Measurements from ENCODE around the gene LARGE1.
A peak's percentile ranks its signal among the peaks of the same experiment; 100 is the strongest.

Gene LARGE1

DNA sequence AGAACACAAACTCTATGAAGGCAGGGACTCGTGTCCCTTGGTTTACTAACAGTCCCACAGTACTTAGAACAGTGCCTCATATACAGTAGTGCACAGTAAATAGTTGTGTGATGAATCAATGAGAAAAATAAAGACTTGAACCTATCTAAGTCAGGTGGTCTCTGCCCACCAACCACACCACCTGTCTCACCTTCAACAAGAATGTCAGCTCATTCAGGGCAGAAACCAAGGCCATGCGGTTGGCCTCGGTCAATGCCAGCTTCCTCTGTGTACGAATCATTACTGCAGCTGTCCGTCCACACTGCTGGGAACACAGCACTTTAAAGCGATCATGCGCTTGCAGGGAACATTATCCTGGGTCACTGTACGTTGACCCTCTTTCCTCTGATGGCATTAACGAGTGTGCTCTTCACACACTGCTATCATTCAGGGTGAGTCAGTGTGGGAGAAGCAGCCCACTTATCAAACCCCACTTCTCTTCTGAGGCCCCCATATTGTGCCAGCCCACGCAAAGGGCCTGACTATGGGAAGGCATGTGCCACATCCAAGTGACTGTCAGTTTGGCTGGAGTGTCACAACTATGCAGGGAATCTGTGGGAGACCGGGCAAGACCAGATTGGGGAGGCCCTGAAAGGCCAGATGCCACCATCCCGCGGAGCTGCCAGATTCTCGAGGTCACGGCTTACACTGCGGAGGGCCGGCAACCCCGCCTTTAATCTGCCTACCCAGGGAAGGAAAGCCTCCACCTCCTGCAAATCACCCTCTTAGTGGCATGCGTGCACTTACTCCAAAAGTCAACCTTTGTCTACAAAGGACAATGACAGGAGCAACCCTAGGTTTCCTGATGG lies 36.1 kb downstream of the LARGE1 start:
- no peaks in the 10 kb centered on the region for H3K27me3 ChIP-seq (ENCODE audit: control insufficient read depth in 1 of 2, insufficient read depth in 2 of 2, low read length in 2 of 2)
- H3K36me3 ChIP-seq (ENCODE audit: insufficient read depth, low read length), result no peaks in the 10 kb centered on the region
- no peaks in the 10 kb centered on the region for H3K9me3 ChIP-seq (ENCODE audit: low read length)
- no peak overlapping the region for H3K4me3 ChIP-seq (ENCODE audit: low read depth in 1 of 2, low read length in 2 of 2)
- H3K27ac ChIP-seq (ENCODE audit: low read depth, low read length), result no peak overlapping the region
- no peak overlapping the region for H3K9ac ChIP-seq (ENCODE audit: low read length)
- H3K4me1 ChIP-seq (ENCODE audit: insufficient read depth, low read length), result peaks cover 34% of the 10 kb centered on the region

DNA sequence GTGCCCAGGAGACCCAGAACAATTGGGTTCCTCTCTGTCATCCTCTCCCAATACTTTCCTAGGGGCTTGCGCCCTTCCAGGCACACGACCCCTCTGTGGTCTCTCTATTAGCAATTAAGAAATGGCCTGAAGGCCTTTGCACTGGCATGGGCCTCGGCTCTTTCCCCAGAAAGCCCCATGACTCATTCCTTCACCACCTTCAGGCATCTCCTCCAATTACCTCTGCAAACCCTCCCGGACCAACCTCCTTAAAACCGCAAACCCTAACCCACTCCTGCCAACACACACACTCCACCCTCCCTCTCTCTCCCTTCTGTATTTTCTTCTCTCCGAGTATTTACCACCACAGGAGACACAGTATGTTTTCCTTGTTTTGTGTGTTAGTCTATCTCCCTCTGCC lies 36.7 kb downstream of the LARGE1 start:
- Histone ChIP-seq H3K27me3 (ENCODE audit: control insufficient read depth in 1 of 2, insufficient read depth in 2 of 2, low read length in 2 of 2) (no peaks in the 10 kb centered on the region), H3K9me3 (ENCODE audit: low read length) (no peaks in the 10 kb centered on the region), H3K36me3 (ENCODE audit: insufficient read depth, low read length) (no peaks in the 10 kb centered on the region), H3K27ac (ENCODE audit: low read depth, low read length) (no peak overlapping the region), H3K4me3 (ENCODE audit: low read depth in 1 of 2, low read length in 2 of 2) (no peak overlapping the region), H3K4me1 (ENCODE audit: insufficient read depth, low read length) (peaks cover 29% of the 10 kb centered on the region), H3K9ac (ENCODE audit: low read length) (no peak overlapping the region)

DNA sequence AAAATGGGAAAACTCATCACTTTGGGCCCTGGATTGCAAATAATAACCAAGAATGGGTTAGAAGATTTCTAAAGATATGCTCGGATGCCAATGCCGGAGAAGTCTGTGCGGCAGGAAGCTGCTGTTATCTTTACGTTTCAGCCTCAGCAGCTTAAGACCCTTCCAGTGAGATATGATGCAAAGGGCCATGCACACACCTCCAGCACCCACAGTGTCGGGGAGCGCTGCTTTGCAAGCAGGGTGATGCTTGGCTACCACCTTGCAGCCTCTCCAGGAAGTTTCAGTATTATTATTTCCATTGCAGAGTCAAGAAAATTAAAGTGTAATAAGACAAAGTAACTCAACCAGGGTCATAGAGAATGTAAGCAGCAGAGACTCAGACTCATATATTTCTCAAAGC lies 37.3 kb downstream of the LARGE1 start:
- H3K9me3 ChIP-seq (ENCODE audit: low read length), result no peaks in the 10 kb centered on the region
- no peak overlapping the region for H3K27ac ChIP-seq (ENCODE audit: low read depth, low read length)
- H3K4me3 ChIP-seq (ENCODE audit: low read depth in 1 of 2, low read length in 2 of 2), result no peak overlapping the region
- no peaks in the 10 kb centered on the region for H3K27me3 ChIP-seq (ENCODE audit: control insufficient read depth in 1 of 2, insufficient read depth in 2 of 2, low read length in 2 of 2)
- H3K36me3 ChIP-seq (ENCODE audit: insufficient read depth, low read length), result no peaks in the 10 kb centered on the region
- H3K9ac ChIP-seq (ENCODE audit: low read length), result no peak overlapping the region
- peaks cover 29% of the 10 kb centered on the region for H3K4me1 ChIP-seq (ENCODE audit: insufficient read depth, low read length)

DNA sequence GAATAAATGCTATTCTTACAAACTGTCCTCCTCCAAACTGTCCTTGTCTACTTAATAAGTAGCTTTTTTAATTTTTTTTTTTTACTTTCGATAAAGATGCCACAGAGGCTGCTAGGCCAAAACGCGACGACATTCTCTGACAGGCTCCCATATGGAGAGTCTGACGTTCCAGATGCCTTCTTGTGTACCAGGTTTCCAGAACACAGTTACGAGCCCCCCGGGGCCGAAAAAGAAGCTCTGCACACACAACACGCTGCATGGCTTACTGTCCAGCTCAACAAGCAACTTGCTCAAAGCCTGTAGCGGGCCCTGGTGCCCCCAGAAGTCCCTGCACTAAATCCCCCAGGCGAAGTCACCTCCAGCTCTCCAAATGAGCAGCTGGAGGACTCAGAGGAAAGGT lies 39.3 kb downstream of the LARGE1 start:
- Histone ChIP-seq H3K36me3 (ENCODE audit: insufficient read depth, low read length) (no peaks in the 10 kb centered on the region), H3K4me1 (ENCODE audit: insufficient read depth, low read length) (peaks cover 21% of the 10 kb centered on the region), H3K9ac (ENCODE audit: low read length) (no peak overlapping the region), H3K27ac (ENCODE audit: low read depth, low read length) (no peak overlapping the region), H3K27me3 (ENCODE audit: control insufficient read depth in 1 of 2, insufficient read depth in 2 of 2, low read length in 2 of 2) (no peaks in the 10 kb centered on the region), H3K4me3 (ENCODE audit: low read depth in 1 of 2, low read length in 2 of 2) (no peak overlapping the region), H3K9me3 (ENCODE audit: low read length) (no peaks in the 10 kb centered on the region)

DNA sequence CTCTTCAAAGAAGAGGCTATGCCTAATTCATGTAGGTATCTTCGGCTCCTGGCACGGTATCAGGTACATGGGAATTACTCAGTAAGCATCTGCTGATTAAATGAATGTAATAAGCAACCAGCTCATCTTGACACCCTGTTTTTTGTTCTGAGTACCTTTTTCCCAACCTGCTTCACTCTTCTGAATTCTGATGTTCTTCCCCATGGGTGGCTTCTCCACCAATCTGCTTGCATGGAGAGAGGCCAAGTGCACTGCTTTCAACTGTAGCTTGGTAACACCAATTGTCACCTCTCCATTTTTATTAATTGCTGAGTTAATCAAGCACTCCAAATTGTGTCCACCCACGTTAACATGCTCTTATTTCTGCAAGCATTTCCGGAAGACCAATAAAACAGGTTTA lies 40.5 kb downstream of the LARGE1 start:
- Histone ChIP-seq H3K9ac (ENCODE audit: low read length) (no peak overlapping the region), H3K4me1 (ENCODE audit: insufficient read depth, low read length) (peaks cover 24% of the 10 kb centered on the region), H3K36me3 (ENCODE audit: insufficient read depth, low read length) (no peaks in the 10 kb centered on the region), H3K27me3 (ENCODE audit: control insufficient read depth in 1 of 2, insufficient read depth in 2 of 2, low read length in 2 of 2) (no peaks in the 10 kb centered on the region), H3K9me3 (ENCODE audit: low read length) (no peaks in the 10 kb centered on the region), H3K27ac (ENCODE audit: low read depth, low read length) (no peak overlapping the region), H3K4me3 (ENCODE audit: low read depth in 1 of 2, low read length in 2 of 2) (no peak overlapping the region)

DNA sequence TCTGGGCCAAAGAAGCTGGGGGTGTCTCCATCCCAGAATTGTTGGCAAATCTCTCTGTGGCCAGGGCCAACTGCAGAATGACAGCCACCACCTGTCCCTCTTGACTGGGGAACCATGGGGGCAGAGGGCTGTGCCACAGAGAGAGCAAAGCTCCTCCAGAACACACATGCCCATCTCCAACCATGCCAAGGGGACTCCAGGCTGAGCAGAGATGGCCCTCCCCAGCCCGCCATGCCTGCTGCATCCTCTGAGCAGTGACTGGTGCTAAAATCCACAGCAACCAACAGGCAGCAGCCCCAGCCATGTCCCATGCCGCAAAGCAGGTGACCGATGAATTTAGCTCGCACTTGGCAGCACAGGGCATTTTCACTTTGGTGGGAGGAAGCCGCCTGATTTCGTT lies 45.0 kb downstream of the LARGE1 start:
- peaks cover 43% of the 10 kb centered on the region for H3K4me1 ChIP-seq (ENCODE audit: insufficient read depth, low read length)
- H3K36me3 ChIP-seq (ENCODE audit: insufficient read depth, low read length), result no peaks in the 10 kb centered on the region
- H3K27me3 ChIP-seq (ENCODE audit: control insufficient read depth in 1 of 2, insufficient read depth in 2 of 2, low read length in 2 of 2), result no peaks in the 10 kb centered on the region
- H3K4me3 ChIP-seq (ENCODE audit: low read depth in 1 of 2, low read length in 2 of 2), result no peak overlapping the region
- no peak overlapping the region for H3K27ac ChIP-seq (ENCODE audit: low read depth, low read length)
- H3K9ac ChIP-seq (ENCODE audit: low read length), result no peak overlapping the region
- no peaks in the 10 kb centered on the region for H3K9me3 ChIP-seq (ENCODE audit: low read length)

DNA sequence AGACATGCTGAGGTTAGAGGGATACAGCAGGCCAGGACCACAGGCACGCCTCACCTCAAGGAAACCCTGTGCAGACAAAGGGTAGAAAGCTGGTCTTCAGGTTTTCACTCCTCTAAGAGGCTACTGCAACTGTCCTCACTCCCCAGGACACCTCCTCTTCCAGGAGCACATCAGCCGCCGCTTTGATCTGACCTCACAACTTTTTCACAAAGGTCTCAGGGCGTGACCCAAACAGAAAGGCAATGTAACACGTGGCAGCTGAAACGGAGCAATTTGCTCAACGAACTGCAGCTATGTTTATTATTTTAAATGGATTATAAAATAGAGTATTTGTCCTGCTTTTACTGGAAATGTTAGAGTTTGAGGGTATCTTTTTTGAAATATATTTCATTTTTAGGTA lies 46.1 kb downstream of the LARGE1 start:
- Histone ChIP-seq H3K9me3 (ENCODE audit: low read length) (no peaks in the 10 kb centered on the region), H3K27ac (ENCODE audit: low read depth, low read length) (no peak overlapping the region), H3K4me3 (ENCODE audit: low read depth in 1 of 2, low read length in 2 of 2) (no peak overlapping the region), H3K9ac (ENCODE audit: low read length) (no peak overlapping the region), H3K36me3 (ENCODE audit: insufficient read depth, low read length) (no peaks in the 10 kb centered on the region), H3K27me3 (ENCODE audit: control insufficient read depth in 1 of 2, insufficient read depth in 2 of 2, low read length in 2 of 2) (no peaks in the 10 kb centered on the region), H3K4me1 (ENCODE audit: insufficient read depth, low read length) (peaks cover 47% of the 10 kb centered on the region)

DNA sequence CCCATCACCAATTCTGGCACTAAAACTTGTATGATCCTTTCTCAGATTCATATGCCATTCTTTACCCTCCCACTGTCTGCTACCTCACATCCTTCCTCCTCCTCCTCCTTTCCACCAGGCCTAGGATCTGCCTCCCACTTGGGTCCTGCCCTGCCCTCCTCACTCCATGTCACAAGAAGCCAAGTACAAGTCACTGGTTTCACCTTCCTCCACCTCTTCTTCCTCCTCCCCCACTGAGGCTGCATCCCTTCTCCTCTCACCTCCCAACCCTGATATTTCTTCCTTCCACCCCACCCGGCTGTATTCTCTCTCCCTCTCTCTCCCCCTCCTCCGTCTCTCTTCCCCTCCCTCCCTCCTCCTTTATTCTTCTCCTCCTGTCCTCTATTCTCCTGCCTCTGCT lies 46.6 kb downstream of the LARGE1 start:
- Histone ChIP-seq H3K9ac (ENCODE audit: low read length) (no peak overlapping the region), H3K27ac (ENCODE audit: low read depth, low read length) (peak overlapping the region; percentile 29), H3K27me3 (ENCODE audit: control insufficient read depth in 1 of 2, insufficient read depth in 2 of 2, low read length in 2 of 2) (no peaks in the 10 kb centered on the region), H3K36me3 (ENCODE audit: insufficient read depth, low read length) (no peaks in the 10 kb centered on the region), H3K9me3 (ENCODE audit: low read length) (no peaks in the 10 kb centered on the region), H3K4me3 (ENCODE audit: low read depth in 1 of 2, low read length in 2 of 2) (no peak overlapping the region), H3K4me1 (ENCODE audit: insufficient read depth, low read length) (peaks cover 52% of the 10 kb centered on the region)

DNA sequence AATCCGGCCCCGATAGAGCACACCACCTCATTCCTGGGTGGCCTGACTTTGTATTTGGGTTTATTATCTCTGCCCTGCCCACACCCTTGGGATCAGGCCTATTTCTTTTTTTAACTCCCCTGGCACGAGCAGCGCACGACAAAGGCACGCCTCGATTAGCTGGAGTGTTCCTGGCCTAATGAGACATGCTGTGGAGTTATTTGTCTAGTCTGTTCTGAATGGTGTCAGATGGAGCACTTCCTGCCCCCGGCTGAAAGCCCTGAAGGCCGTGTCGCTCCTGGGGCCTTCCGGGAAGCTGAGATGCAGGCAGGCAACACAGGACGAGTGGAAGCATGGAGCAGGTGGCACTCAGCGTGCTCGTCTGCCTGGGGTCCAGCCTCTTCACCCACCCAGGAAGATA lies 47.1 kb downstream of the LARGE1 start:
- peaks cover 57% of the 10 kb centered on the region for H3K4me1 ChIP-seq (ENCODE audit: insufficient read depth, low read length)

DNA sequence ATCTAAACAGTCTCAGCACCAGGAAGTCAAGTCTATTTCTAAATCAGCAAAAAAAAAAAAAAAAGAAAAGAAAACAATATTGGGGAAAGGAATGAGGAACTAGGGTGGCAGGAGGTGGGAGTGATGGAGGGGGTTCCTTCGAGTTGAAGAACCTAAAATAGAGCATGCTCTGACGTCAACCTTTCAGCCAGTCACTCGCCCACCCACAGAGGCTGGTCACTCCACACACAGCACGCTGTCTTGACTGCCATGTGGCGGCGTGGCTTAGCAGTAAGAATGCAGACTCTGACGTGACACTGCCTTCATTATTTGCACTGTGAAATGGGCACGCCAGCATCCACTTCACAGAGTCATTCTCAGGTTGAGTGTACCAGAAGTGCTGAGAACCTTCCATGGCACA lies 48.3 kb downstream of the LARGE1 start:
- no peaks in the 10 kb centered on the region for H3K36me3 ChIP-seq (ENCODE audit: insufficient read depth, low read length)
- no peak overlapping the region for H3K27ac ChIP-seq (ENCODE audit: low read depth, low read length)
- H3K4me3 ChIP-seq (ENCODE audit: low read depth in 1 of 2, low read length in 2 of 2), result no peak overlapping the region
- H3K9ac ChIP-seq (ENCODE audit: low read length), result no peak overlapping the region
- H3K4me1 ChIP-seq (ENCODE audit: insufficient read depth, low read length), result peaks cover 70% of the 10 kb centered on the region
- H3K27me3 ChIP-seq (ENCODE audit: control insufficient read depth in 1 of 2, insufficient read depth in 2 of 2, low read length in 2 of 2), result no peaks in the 10 kb centered on the region
- no peaks in the 10 kb centered on the region for H3K9me3 ChIP-seq (ENCODE audit: low read length)

More for the DNA sequence above, 47.1 kb downstream of the LARGE1 start:
- no peaks in the 10 kb centered on the region for H3K36me3 ChIP-seq (ENCODE audit: insufficient read depth, low read length)
- peak overlapping the region; percentile 29 for H3K27ac ChIP-seq (ENCODE audit: low read depth, low read length)
- no peak overlapping the region for H3K9ac ChIP-seq (ENCODE audit: low read length)
- no peaks in the 10 kb centered on the region for H3K9me3 ChIP-seq (ENCODE audit: low read length)
- no peak overlapping the region for H3K4me3 ChIP-seq (ENCODE audit: low read depth in 1 of 2, low read length in 2 of 2)
- H3K27me3 ChIP-seq (ENCODE audit: control insufficient read depth in 1 of 2, insufficient read depth in 2 of 2, low read length in 2 of 2), result no peaks in the 10 kb centered on the region

DNA sequence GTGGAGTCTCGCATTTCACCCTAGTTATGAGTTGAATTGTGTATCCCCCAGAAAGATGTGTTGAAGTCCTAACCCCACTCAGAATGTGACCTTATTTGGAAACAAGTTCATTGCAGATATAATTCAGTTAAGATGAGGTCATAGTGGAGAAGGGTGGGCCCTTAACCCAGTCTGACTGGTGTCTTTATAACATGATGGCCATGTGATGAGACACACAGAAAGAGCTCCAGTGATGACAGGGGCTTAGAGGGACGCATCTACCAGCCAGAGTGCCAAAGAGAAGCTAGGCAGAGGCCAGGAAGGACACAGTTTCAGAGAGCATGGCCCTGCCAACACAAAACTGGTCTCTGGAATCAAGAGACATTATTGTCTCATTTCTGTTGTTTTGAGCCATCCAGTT lies 50.3 kb downstream of the LARGE1 start:
- no peaks in the 10 kb centered on the region for H3K9me3 ChIP-seq (ENCODE audit: low read length)
- H3K9ac ChIP-seq (ENCODE audit: low read length), result no peak overlapping the region
- H3K4me3 ChIP-seq (ENCODE audit: low read depth in 1 of 2, low read length in 2 of 2), result no peak overlapping the region
- no peaks in the 10 kb centered on the region for H3K27me3 ChIP-seq (ENCODE audit: control insufficient read depth in 1 of 2, insufficient read depth in 2 of 2, low read length in 2 of 2)
- peak overlapping the region; percentile 49 for H3K27ac ChIP-seq (ENCODE audit: low read depth, low read length)
- H3K4me1 ChIP-seq (ENCODE audit: insufficient read depth, low read length), result peaks cover 72% of the 10 kb centered on the region
- H3K36me3 ChIP-seq (ENCODE audit: insufficient read depth, low read length), result no peaks in the 10 kb centered on the region

DNA sequence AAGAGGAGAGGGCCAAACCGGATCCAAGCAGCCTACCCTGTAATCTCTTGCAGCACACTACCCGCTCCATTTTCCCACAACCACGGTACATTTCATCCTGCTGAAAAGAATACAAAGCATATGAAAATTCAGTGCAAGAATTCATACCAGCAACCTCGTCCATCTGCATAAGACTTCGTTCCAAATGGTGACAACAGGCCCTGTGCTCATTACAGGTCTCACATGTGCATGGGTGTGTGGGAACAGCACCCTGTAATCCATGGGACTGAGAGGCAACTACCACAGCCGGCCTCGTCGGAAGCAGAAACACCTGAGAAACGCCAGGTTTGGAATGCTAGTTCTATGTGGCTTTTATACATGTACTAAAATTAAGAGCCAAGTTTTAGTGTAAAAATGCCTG lies 52.3 kb downstream of the LARGE1 start:
- no peaks in the 10 kb centered on the region for H3K36me3 ChIP-seq (ENCODE audit: insufficient read depth, low read length)
- H3K27ac ChIP-seq (ENCODE audit: low read depth, low read length), result no peak overlapping the region
- H3K9me3 ChIP-seq (ENCODE audit: low read length), result no peaks in the 10 kb centered on the region
- H3K4me1 ChIP-seq (ENCODE audit: insufficient read depth, low read length), result peaks cover 58% of the 10 kb centered on the region
- no peaks in the 10 kb centered on the region for H3K27me3 ChIP-seq (ENCODE audit: control insufficient read depth in 1 of 2, insufficient read depth in 2 of 2, low read length in 2 of 2)
- H3K4me3 ChIP-seq (ENCODE audit: low read depth in 1 of 2, low read length in 2 of 2), result no peak overlapping the region
- no peak overlapping the region for H3K9ac ChIP-seq (ENCODE audit: low read length)
